ENCODE results near the gene CDC16.

CDC16 gene

DNA sequence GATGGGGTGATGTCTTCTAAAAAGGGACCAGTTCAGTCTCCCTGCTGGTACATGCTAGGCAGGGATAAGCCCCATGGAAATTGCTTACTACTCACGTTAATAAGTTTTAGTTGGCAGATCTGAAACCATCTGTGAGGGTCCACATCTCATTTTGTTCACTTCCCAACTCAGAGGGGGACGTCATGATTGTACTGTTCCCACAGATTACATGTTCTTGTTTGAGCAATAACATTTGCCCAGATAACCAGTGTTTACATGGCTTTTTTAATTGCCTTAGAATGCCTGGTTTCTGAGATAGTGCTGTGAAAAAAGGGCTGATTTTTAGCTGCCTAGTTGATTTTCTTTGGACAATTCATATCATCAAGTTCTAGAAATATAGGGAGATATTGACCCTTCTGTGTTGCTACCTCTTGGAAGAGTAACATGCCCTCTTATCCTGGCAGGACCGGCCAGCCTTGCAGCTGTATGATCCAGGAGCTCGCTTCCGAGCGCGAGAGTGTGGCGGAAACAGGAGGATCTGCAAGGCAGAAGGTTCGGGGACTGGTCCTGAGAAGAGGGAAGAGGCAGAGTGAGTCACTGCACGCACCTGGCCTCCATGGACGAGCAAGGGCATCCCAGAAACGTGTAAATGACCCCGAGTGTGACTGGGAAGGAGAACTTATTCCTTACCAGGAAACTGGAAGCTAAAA lies 69.8 kb downstream of the CDC16 start:
- DNase-seq (ENCODE audit: low spot score) = no peak

DNA sequence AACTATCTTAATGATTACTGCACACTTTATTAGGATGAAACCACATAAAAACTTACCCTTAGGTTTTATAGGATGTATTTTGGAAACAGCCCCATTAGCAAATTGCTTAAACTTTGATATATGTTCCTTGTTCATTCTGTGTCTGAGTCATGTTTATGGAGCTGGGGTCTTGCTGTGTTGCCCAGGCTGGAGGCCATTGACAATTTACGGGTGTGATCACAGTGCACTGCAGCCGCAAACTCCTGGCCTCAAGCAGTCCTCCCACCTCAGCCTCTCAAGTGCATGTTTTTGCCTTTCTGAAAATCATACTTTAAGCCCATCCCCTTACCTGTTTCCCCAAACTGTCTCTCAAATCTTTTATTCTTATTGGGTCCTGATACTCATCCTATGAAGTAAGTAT lies 74.4 kb downstream of the CDC16 start:
- DNase-seq (ENCODE audit: low spot score) = no peak

- no peak for DNase-seq (ENCODE audit: low spot score)
Measured at GRCh38 chr13:114309806-114310410, 75.2 kb downstream of the CDC16 start.

DNA sequence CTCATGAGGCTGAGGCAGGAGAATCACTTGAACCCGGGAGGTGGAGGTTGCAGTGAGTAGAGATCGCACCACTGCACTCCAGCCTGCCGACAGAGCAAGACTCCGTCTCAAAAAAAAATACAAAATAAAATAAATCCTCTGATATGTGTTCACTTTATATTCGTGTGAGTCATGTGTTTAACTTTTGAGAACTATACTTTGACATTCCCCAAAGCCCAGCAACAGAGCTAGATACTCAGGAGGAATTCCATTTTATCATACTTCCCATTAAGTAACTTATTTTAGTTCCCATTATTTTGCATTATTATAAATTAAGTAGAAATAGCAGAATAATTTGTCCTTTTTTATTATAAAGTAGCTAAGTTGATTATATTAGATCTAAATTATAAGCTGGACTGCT lies 76.3 kb downstream of the CDC16 start:
- DNase-seq (ENCODE audit: low spot score) = no peak

- DNase-seq (ENCODE audit: low spot score) = no peak
Measured at GRCh38 chr13:114311387-114311786, 76.7 kb downstream of the CDC16 start.

GRCh38 chr13:114311908-114312307 lies 77.2 kb downstream of the CDC16 start:
- no peak for DNase-seq (ENCODE audit: low spot score)

DNA sequence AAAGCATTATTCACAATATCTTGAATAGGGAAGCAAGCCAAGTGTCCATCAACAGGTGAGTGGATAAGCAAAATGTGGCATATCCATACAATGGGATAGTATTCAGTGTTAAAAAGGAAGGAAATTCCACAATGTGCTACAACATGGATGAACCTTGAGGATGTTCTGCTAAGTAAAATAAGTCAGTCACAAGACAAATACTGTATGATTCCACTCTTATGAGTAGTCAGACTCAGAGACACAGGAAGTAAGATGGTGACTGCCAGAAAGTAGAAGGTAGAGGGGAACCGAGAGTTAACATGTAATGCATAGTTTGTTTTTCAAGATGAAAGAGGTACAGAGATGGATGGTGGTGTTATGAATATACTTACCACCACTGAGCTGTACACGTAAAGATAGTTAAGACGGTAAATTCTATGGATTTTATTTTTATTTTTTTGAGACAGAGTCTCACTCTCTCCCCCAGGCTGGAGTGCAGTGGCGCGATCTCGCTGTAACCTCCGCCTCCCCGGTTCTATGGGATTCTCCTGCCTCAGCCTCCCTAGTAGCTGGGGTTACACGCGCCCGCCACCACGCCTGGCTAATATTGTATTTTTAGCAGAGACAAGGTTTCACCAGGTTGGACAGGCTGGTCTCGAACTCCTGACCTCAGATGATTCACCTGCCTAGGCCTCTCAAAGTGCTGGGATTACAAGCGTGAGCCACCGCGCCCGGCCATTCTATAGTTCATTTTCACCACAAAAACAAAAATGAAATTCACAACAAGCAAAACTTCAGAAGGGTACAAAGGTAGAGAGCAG lies 78.6 kb downstream of the CDC16 start:
- DNase-seq (ENCODE audit: low spot score) = no peak

GRCh38 chr13:114314074-114314912 lies 79.6 kb downstream of the CDC16 start, which contains the start of gene CHAMP1:
Gene CHAMP1 (plus strand): TSS chr13:114314503. CDS start chr13:114323843, 9,340 bp downstream.
- DNase-seq (ENCODE audit: low spot score) = peak; percentile 98

- no peak for DNase-seq (ENCODE audit: low spot score)
Measured at GRCh38 chr13:114315074-114315785, 80.5 kb downstream of the CDC16 start.

GRCh38 chr13:114318624-114319023 lies 83.9 kb downstream of the CDC16 start:
- DNase-seq (ENCODE audit: low spot score) = no peak

DNA sequence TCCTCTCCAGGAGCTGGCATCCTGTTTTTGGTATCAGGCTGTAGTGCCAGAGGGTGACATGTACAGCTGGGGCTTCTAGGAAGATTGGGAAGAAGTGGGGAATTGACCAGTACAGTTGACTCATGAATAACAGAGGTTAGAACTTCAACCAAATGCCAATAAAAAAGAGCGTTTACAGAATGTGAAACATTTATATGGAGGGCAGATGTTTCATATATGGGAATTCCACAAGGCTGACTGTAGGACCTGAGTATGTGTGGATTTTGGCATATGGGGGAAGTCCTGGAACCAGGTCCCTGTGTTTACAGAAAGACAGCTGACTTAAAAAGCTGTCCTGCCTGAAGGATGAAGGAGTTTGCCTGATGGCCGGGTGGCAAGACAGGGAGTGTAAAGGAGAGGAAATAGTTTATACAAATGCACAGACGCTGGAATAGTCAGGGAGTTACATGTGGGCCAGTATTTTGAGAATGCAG lies 84.8 kb downstream of the CDC16 start:
- DNase-seq (ENCODE audit: low spot score) = peak; percentile 56

- no peak for DNase-seq (ENCODE audit: low spot score)
Measured at GRCh38 chr13:114320065-114320464, 85.4 kb downstream of the CDC16 start.

- no peak for DNase-seq (ENCODE audit: low spot score)
Measured at GRCh38 chr13:114321256-114321655, 86.6 kb downstream of the CDC16 start.

Measured in AG20443 (cell line).